GM12878 (cell line): ENCODE results near the gene SRGAP2C. TPM values are rescaled to one million over a fixed set of nuclear protein-coding genes. Genes with fewer than 3 reads are reported as not detected.

ENCODE experiments used
- ATAC-seq: fragments of 200-7000 bp; cut with Tn5 transposase; 3 replicates; pipeline ENCODE4 v1.9.1; 2020; ENCODE audit warnings: mild to moderate bottlenecking, moderate library complexity
- BruUV-seq: library from RNA; stranded (reverse); fragments of 400-500 nt; replicated peaks from 2 replicates; lab custom pipeline; 2021; lab: Mats Ljungman, UMichigan
- CTCF ChIA-PET: fragments of 300-600 bp; sonication (Branson Sonifier 250); formaldehyde crosslinking; extraction: SDS; loops from one replicate; lab custom pipeline; 2021; ENCODE audit warnings: inconsistent platforms; lab: Yijun Ruan, JAX
- POLR2A ChIA-PET: fragments of 350-600 bp; formaldehyde crosslinking; extraction: SDS; loops from one replicate; lab custom pipeline; 2021; ENCODE audit warnings: inconsistent platforms; lab: Charles Lee
- RAD21 ChIA-PET: fragments of 300-600 bp; sonication (Branson Sonifier 250); formaldehyde crosslinking; loops from one replicate; lab custom pipeline; 2023; ENCODE audit warnings: antibody characterized with exemption; ENCODE audit not compliant: unreplicated experiment; lab: Charles Lee
- SMC1A ChIA-PET: fragments of 300-600 bp; sonication (Branson Sonifier 250); formaldehyde crosslinking; loops from one replicate; lab custom pipeline; 2023; ENCODE audit not compliant: unreplicated experiment, uncharacterized antibody; lab: Charles Lee
- DNase-seq: peaks from one replicate; pipeline ENCODE4 v3.0.0-alpha.2; 2011; ENCODE audit warnings: low read depth, low spot score
- FAIRE-seq: peaks from 3 replicates; lab custom pipeline; 2011; peaks lifted over from hg19 to GRCh38; lab: Jason Lieb, UNC
- H2AFZ ChIP-seq: 2 replicates; pipeline ENCODE4 v1.6.0; 2011; ENCODE audit warnings: low read depth, low read length, control low read depth; ENCODE audit not compliant: control insufficient read depth
- H3K27ac ChIP-seq: 2 replicates; pipeline ENCODE4 v1.5.1; 2011; ENCODE audit warnings: control low read depth; ENCODE audit not compliant: control insufficient read depth, insufficient read depth
- H3K27me3 ChIP-seq, 2 experiments: replicated peaks in 1 of 2; 2 replicates each; pipeline versions ENCODE4 v1.6.0 to v1.6.1; 2011; ENCODE audit warnings: low read length in 1 of 2; ENCODE audit not compliant: control insufficient read depth in 2 of 2, insufficient read depth in 2 of 2
- H3K36me3 ChIP-seq, 2 experiments: 2 replicates each; pipeline ENCODE4 v1.5.1; 2011; ENCODE audit warnings: low read length in 1 of 2; ENCODE audit not compliant: control insufficient read depth in 2 of 2, insufficient read depth in 2 of 2
- H3K4me1 ChIP-seq: 2 replicates; pipeline ENCODE4 v1.6.1; 2011; ENCODE audit warnings: mild to moderate bottlenecking, low read length, moderate library complexity, mixed read lengths; ENCODE audit not compliant: control insufficient read depth, insufficient read depth
- H3K4me2 ChIP-seq: 2 replicates; pipeline ENCODE4 v1.6.0; 2011; ENCODE audit warnings: control low read depth; ENCODE audit not compliant: control insufficient read depth, insufficient read depth
- H3K4me3 ChIP-seq: fragments of 200-600 bp; sonication (generic); 2 replicates; pipeline ENCODE4 v1.5.1; 2016
- H3K79me2 ChIP-seq: 2 replicates; pipeline ENCODE4 v1.6.0; 2011; ENCODE audit warnings: low read length; ENCODE audit not compliant: control insufficient read depth, insufficient read depth
- H3K9ac ChIP-seq: 2 replicates; pipeline ENCODE4 v1.8.0; 2011; ENCODE audit warnings: low read length, control low read depth, mixed read lengths; ENCODE audit not compliant: control insufficient read depth, insufficient read depth
- H3K9me3 ChIP-seq: replicated peaks from 3 replicates; pipeline ENCODE4 v1.5.1; 2011; ENCODE audit warnings: mild to moderate bottlenecking, low read length; ENCODE audit not compliant: control insufficient read depth, insufficient read depth
- H4K20me1 ChIP-seq: 2 replicates; pipeline ENCODE4 v1.6.0; 2011; ENCODE audit not compliant: control insufficient read depth, insufficient read depth
- CBX3 ChIP-seq: fragments of 200-600 bp; sonication (generic); IDR thresholded peaks from 2 replicates; pipeline ENCODE4 v1.6.1; 2016; ENCODE audit warnings: low read depth, borderline replicate concordance
- CREM ChIP-seq: IDR thresholded peaks from 2 replicates; pipeline ENCODE4 v1.6.1; 2014; ENCODE audit warnings: antibody characterized with exemption, low read depth
- HCFC1 ChIP-seq: fragments of 150-350 bp; IDR thresholded peaks from 2 replicates; pipeline ENCODE4 v1.6.1; 2014; ENCODE audit warnings: low read length
- IRF4 ChIP-seq: IDR thresholded peaks from 2 replicates; pipeline ENCODE4 v1.6.1; 2011; ENCODE audit warnings: low read depth, low read length
- MXI1 ChIP-seq: fragments of 150-350 bp; IDR thresholded peaks from 2 replicates; pipeline ENCODE4 v1.6.1; 2011; ENCODE audit warnings: low read depth, mild to moderate bottlenecking, inconsistent platforms, low read length, improper control_type of control experiment
- NR2F1 ChIP-seq: fragments of 450-650 bp; conservative IDR thresholded peaks from 2 replicates; pipeline ENCODE4 v1.6.1; 2017; ENCODE audit warnings: mild to moderate bottlenecking
- PAX8 ChIP-seq: fragments of 450-650 bp; IDR thresholded peaks from 2 replicates; pipeline ENCODE4 v1.6.1; 2017; ENCODE audit warnings: mild to moderate bottlenecking, moderate library complexity
- POLR2AphosphoS2 ChIP-seq: IDR thresholded peaks from 2 replicates; pipeline ENCODE4 v1.6.1; 2011; ENCODE audit warnings: low read depth, mild to moderate bottlenecking, low read length, improper control_type of control experiment, moderate library complexity
- RELA ChIP-seq: fragments of 450-650 bp; IDR thresholded peaks from 2 replicates; pipeline ENCODE4 v1.8.0; 2014; ENCODE audit warnings: borderline replicate concordance; ENCODE audit not compliant: partially characterized antibody
- SREBF2 ChIP-seq: IDR thresholded peaks from 2 replicates; pipeline ENCODE4 v1.6.1; 2012; ENCODE audit warnings: mild to moderate bottlenecking, low read length
- STAT1 ChIP-seq: fragments of 450-650 bp; conservative IDR thresholded peaks from 2 replicates; pipeline ENCODE4 v1.6.1; 2014; ENCODE audit warnings: antibody characterized with exemption, mild to moderate bottlenecking
- SUZ12 ChIP-seq: fragments of 200-600 bp; sonication (generic); IDR thresholded peaks from one replicate; pipeline ENCODE4 v1.6.1; 2018; ENCODE audit warnings: antibody characterized with exemption, mild to moderate bottlenecking; ENCODE audit not compliant: unreplicated experiment
- ZSCAN29 ChIP-seq: fragments of 450-650 bp; IDR thresholded peaks from 2 replicates; pipeline ENCODE4 v1.6.1; 2017; ENCODE audit warnings: mild to moderate bottlenecking, moderate library complexity
- WGBS: methylation state at CpG from one replicate; pipeline ENCODE4 v1.1.6; 2016; ENCODE audit warnings: low lambda C conversion rate; ENCODE audit not compliant: insufficient replicate concordance, insufficient coverage; ENCODE audit errors: missing lambda C conversion rate; 5-methylcytosine and 5-hydroxymethylcytosine counted together
- in situ Hi-C: fragments of 300-500 bp; cut with MboI; formaldehyde crosslinking; loops from 9 replicates; pipeline ENCODE4 v1.14.3; 2018; ENCODE audit warnings: mixed read lengths
- intact Hi-C: fragments of 100-400 bp; cut with micrococcal nuclease; formaldehyde crosslinking; loops from one replicate; pipeline ENCODE4 v1.14.2; 2022; ENCODE audit not compliant: unreplicated experiment
- polyA plus RNA-seq, 11 experiments: library from polyadenylated mRNA; depleted of rRNA in 4 of 11; unstranded in 6 of 11; stranded (reverse) in 5 of 11; fragments of >200 nt; fragmentation: Nextera tagmentation in 4 of 11; fragmentation: Illumina TruSeq in 1 of 11; extraction: Ambion mirVana in 4 of 11; extraction: Trizol in 1 of 11; gene quantifications; 1 replicate in 1 of 11; 2 replicates in 10 of 11; pipeline versions ENCODE4 v1.2.1 to v1.2.3, GENCODE V29; 2011 to 2016; ENCODE audit warnings: inconsistent platforms in 2 of 11, missing spikeins in 2 of 11, low read depth in 1 of 11
- total RNA-seq, 4 experiments: library from RNA; depleted of rRNA in 3 of 4; stranded (reverse); fragments of >200 nt in 3 of 4; fragmentation: Illumina TruSeq in 1 of 4; extraction: Trizol in 1 of 4; gene quantifications; 2 replicates each; pipeline versions ENCODE4 v1.2.1 to v1.2.3, GENCODE V29; 2013 to 2021
- TF ChIP-seq, protein P1 (sequence below): fragments of 450-650 bp; IDR thresholded peaks from 2 replicates; pipeline ENCODE4 v1.6.1; 2017; ENCODE audit warnings: mild to moderate bottlenecking, low read depth, inconsistent platforms; ENCODE audit not compliant: poor library complexity, severe bottlenecking
- TF ChIP-seq, protein P2 (sequence below): IDR thresholded peaks from 2 replicates; pipeline ENCODE4 v1.6.1; 2012; ENCODE audit warnings: low read depth, low read length, improper control_type of control experiment
- TF ChIP-seq, protein P3 (sequence below): fragments of 450-650 bp; IDR thresholded peaks from 2 replicates; pipeline ENCODE4 v1.6.1; 2017; ENCODE audit warnings: mild to moderate bottlenecking, moderate library complexity
- TF ChIP-seq, protein P4 (sequence below): fragments of 450-650 bp; IDR thresholded peaks from 2 replicates; pipeline ENCODE4 v1.6.1; 2017; ENCODE audit warnings: low read depth, mild to moderate bottlenecking, moderate library complexity

Gene SRGAP2C
- total and polyA plus RNA-seq, 10 of the 15 experiments (the other 5 are each of a cell fraction or from before 2014, with no cell fraction given), result 0.82 to 7.6 (median 2.3) TPM

DNA sequence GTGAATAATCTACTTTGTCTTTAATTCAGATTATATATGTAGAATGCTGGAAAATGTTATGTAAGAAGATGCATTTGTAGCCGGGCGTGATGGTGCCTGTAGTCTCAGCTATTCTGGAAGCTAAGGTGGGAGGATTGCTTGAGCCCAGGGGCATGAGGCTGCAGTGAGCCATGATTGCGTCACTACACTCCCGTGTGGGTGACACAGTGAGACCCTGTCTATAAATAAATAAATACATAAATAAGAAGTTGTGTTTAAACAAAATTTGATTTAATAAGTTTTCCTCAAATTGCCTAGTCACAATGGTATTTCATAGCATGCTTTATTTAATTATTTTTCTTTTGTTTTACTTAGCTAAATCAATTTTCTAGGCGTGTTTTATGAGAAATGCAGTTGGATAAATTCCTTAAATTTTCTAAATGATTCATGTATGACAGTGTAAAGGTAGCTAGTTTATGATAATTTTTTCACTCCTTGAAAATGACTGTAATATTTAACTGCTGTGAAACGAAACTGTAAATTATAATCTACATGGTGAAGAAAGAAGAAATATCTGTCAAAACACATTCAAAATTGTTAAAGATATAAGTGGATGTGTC, 232.6 kb downstream of the SRGAP2C start:
- Histone ChIP-seq H3K4me1 (no peaks in the 10 kb centered on the region), H3K4me3 (no peak overlapping the region), H3K27me3 (no peaks in the 10 kb centered on the region), H3K9ac (no peak overlapping the region), H3K79me2 (no peaks in the 10 kb centered on the region), H3K4me2 (no peak overlapping the region), H3K9me3 (no peaks in the 10 kb centered on the region), H2AFZ (no peak overlapping the region), H3K27ac (no peak overlapping the region), H3K36me3 (no peaks in the 10 kb centered on the region), H4K20me1 (no peaks in the 10 kb centered on the region)
- intact Hi-C loops (loop anchor here (10.0 kb wide), 1 partner anchor 47 kb away; no protein-coding TSS in a partner anchor), in situ Hi-C loops (no loop called here)
- FAIRE-seq, result no peak
- no TSS peak for BruUV-seq
- 49% methylated on average over 6 of the region's 6 CpGs for WGBS
- CTCF ChIA-PET, result no interaction called here
- SMC1A ChIA-PET, result no interaction called here
- POLR2A ChIA-PET, result no interaction called here
- ATAC-seq, result no peak
- no peak for DNase-seq
- RAD21 ChIA-PET, result no interaction called here
- TF ChIP-seq, protein P1, sequence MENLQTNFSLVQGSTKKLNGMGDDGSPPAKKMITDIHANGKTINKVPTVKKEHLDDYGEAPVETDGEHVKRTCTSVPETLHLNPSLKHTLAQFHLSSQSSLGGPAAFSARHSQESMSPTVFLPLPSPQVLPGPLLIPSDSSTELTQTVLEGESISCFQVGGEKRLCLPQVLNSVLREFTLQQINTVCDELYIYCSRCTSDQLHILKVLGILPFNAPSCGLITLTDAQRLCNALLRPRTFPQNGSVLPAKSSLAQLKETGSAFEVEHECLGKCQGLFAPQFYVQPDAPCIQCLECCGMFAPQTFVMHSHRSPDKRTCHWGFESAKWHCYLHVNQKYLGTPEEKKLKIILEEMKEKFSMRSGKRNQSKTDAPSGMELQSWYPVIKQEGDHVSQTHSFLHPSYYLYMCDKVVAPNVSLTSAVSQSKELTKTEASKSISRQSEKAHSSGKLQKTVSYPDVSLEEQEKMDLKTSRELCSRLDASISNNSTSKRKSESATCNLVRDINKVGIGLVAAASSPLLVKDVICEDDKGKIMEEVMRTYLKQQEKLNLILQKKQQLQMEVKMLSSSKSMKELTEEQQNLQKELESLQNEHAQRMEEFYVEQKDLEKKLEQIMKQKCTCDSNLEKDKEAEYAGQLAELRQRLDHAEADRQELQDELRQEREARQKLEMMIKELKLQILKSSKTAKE, result no peak
- TF ChIP-seq STAT1 (no peak), RELA (no peak), SUZ12 (no peak), IRF4 (no peak), CBX3 (no peak), NR2F1 (no peak), ZSCAN29 (no peak), MXI1 (no peak), POLR2AphosphoS2 (no peak), CREM (no peak), SREBF2 (no peak), PAX8 (no peak), HCFC1 (no peak)
- TF ChIP-seq, protein P2, sequence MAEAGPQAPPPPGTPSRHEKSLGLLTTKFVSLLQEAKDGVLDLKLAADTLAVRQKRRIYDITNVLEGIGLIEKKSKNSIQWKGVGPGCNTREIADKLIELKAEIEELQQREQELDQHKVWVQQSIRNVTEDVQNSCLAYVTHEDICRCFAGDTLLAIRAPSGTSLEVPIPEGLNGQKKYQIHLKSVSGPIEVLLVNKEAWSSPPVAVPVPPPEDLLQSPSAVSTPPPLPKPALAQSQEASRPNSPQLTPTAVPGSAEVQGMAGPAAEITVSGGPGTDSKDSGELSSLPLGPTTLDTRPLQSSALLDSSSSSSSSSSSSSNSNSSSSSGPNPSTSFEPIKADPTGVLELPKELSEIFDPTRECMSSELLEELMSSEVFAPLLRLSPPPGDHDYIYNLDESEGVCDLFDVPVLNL, result no peak
- TF ChIP-seq, protein P3, sequence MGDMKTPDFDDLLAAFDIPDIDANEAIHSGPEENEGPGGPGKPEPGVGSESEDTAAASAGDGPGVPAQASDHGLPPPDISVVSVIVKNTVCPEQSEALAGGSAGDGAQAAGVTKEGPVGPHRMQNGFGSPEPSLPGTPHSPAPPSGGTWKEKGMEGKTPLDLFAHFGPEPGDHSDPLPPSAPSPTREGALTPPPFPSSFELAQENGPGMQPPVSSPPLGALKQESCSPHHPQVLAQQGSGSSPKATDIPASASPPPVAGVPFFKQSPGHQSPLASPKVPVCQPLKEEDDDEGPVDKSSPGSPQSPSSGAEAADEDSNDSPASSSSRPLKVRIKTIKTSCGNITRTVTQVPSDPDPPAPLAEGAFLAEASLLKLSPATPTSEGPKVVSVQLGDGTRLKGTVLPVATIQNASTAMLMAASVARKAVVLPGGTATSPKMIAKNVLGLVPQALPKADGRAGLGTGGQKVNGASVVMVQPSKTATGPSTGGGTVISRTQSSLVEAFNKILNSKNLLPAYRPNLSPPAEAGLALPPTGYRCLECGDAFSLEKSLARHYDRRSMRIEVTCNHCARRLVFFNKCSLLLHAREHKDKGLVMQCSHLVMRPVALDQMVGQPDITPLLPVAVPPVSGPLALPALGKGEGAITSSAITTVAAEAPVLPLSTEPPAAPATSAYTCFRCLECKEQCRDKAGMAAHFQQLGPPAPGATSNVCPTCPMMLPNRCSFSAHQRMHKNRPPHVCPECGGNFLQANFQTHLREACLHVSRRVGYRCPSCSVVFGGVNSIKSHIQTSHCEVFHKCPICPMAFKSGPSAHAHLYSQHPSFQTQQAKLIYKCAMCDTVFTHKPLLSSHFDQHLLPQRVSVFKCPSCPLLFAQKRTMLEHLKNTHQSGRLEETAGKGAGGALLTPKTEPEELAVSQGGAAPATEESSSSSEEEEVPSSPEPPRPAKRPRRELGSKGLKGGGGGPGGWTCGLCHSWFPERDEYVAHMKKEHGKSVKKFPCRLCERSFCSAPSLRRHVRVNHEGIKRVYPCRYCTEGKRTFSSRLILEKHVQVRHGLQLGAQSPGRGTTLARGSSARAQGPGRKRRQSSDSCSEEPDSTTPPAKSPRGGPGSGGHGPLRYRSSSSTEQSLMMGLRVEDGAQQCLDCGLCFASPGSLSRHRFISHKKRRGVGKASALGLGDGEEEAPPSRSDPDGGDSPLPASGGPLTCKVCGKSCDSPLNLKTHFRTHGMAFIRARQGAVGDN, result no peak
- TF ChIP-seq, protein P4, sequence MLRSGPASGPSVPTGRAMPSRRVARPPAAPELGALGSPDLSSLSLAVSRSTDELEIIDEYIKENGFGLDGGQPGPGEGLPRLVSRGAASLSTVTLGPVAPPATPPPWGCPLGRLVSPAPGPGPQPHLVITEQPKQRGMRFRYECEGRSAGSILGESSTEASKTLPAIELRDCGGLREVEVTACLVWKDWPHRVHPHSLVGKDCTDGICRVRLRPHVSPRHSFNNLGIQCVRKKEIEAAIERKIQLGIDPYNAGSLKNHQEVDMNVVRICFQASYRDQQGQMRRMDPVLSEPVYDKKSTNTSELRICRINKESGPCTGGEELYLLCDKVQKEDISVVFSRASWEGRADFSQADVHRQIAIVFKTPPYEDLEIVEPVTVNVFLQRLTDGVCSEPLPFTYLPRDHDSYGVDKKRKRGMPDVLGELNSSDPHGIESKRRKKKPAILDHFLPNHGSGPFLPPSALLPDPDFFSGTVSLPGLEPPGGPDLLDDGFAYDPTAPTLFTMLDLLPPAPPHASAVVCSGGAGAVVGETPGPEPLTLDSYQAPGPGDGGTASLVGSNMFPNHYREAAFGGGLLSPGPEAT, result no peak
